Neural progenitor cell (in vitro differentiated cells): ENCODE data around the gene SPTBN1.

Source experiments
- CTCF ChIP-seq: fragments of 200-600 bp; sonication (generic); IDR thresholded peaks from 2 replicates; pipeline ENCODE4 v1.5.1; 2017; ENCODE audit warnings: antibody characterized with exemption, mild to moderate bottlenecking
- EZH2phosphoT487 ChIP-seq: fragments of 200-600 bp; sonication (generic); IDR thresholded peaks from 2 replicates; pipeline ENCODE4 v1.6.1; 2017; ENCODE audit warnings: antibody characterized with exemption

GRCh38 chr2:54603796-54604195 is 147.7 kb downstream of the SPTBN1 start:
- TF ChIP-seq CTCF (no peak), EZH2phosphoT487 (no peak)
